CD4-positive, alpha-beta T cell treated with Interleukin-6 for 4 hours (primary cell): ENCODE results near the gene PTPA.
"Not testable (repeated sequence)": the region's sequence is repeated elsewhere in the genome, so short reads cannot be mapped to it uniquely, and the experiment has no call there.

Source experiments
- DNase-seq: peaks from one replicate; pipeline ENCODE4 v3.0.0-alpha.2; 2020; ENCODE audit warnings: mixed read lengths

Gene PTPA

DNA sequence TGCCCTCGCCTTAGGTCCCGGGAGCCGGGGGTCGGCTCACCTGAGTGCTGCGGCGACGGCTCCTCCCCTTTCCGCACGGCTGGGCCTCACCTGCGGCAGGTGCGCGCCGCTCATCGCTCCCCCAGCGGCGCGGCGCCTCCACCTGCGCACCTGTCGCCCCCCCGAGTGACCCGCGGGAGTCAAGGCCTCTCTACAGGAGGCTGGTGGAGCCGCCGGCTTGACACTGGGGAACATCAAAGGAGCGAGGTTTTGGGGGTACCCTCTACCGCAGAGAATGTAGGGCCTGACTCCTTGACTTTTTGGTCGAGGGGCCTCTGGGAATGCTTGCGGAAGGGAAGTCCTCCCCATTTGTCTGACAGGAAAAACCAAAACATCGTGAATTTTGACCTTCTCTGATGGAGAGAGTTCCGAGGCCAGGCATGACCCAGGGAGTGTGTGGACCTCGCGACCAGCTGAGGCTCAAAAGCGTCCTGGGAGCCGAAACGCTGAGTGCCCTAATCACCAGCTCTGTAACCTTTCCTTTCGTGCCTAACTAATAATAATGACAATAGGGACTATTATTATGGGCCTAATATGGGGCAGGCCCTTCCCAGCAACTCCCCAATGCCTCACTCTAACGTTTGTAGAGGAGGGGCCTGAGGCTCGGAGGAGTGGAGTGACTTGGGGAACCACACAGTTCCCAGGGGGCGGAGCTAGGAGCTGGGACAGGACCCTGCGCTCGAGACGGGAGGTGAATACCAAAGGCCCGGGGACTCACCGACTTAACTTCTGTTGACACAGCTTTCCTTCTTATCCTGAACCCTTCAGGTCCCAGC is 67.6 kb downstream of the PTPA start:
- no peak for DNase-seq

- DNase-seq, result no peak
These were observed 70.0 kb downstream of the PTPA start for GRCh38 chr9:129181246-129181645.

- DNase-seq, result no peak
These were observed 70.9 kb downstream of the PTPA start for GRCh38 chr9:129182122-129182521.

DNA sequence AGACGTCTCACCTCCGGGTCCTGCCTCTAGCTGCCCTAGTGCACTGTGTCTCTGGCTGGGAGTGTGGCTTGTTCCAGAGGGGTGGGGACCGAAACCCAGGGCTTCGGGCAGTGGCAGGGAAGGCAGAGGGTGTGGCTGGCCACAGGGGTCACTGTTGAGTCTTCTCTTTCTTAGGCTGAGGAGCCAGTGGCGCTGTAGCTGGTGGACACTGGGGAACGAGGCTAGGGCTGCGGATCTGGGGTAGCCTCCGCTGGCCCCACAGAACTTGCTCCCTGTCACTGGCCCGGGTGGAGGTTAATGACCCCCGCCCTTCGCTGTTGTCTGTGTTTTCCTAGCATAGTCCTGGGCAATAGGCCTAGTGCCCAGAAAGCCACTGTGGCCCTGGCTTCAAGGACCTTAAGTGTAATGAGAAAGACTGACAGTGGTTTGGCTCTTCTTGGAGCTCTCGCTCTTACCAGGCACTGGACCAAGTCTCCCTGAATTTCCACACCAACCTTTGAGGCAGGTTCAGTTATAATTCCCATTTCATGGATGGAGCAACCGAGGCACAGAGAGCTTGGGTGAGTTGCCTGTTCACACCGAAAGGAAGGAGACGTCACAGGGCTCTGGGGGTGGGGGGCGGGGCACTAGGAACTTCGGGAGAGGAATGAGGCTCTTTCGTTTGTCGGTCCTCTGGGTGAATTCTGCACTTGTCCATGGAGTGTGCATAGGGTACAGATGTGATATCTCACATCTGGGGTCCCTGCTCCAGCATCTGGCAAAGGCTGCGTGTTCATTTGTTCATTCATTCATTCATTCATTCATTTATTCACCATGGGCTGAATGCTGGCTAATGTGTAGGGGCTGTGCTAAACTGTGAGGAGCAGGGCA is 71.6 kb downstream of the PTPA start:
- DNase-seq, result no peak

DNA sequence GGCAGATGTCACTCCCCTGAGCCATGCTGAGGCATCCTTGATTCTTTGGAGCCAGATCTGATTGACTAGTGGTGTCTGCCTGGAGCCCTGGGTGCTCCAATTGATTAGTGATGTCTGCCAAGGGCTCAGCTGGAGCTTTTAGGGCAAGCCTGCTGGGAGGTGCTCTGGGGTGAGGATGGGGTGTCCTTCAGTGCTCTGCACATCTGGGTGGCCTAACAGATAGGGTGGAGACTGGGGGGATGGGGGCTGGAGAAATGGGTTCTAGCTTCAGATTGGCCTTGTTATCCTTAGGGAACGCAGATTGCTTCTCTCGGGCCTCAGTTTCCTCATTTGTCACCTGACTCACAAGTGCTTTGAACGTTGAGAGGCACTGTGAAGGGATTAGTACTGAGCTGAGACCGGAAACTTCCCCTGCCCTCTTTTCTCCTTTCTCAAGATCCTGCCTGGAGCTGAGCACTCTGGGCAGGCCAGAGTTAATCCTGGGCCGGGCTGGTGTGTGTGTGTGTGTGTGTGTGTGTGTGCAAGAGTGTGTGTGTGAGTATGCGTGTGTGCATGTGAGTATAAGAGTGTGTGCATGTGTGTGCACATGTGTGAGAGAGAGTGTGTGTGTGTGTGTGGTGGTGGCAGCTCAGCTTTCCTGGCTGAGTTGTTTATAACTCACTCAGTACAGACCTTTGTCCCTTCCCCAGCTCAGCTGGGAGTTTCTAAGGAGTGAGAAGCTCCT is 72.4 kb downstream of the PTPA start:
- DNase-seq, result no peak

GRCh38 chr9:129184219-129184524 is 73.0 kb downstream of the PTPA start:
- no peak for DNase-seq

- DNase-seq, result no peak
These were observed 73.4 kb downstream of the PTPA start for GRCh38 chr9:129184596-129185122.

- no peak for DNase-seq
These were observed 74.2 kb downstream of the PTPA start for GRCh38 chr9:129185402-129185801.

DNA sequence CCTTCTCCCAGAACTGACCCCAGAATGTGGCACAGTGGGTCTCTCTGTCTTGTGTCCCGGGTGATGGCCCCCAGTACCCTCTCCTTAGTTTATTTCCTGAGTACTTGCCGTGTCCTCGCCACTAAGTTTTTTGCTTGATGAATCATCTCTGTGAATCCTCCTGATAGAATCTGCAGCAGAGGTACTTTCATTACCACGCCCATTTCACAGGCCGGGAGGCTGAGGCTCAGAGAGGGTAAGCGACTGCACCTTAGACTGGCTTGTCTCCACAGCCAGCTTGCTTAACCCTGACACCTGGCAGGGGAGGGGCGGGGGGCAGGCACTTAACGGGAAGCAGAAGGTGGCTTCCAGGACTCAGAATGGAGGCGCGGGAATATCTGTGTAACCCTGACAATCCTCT is 74.8 kb downstream of the PTPA start:
- peak; percentile 18 for DNase-seq

DNA sequence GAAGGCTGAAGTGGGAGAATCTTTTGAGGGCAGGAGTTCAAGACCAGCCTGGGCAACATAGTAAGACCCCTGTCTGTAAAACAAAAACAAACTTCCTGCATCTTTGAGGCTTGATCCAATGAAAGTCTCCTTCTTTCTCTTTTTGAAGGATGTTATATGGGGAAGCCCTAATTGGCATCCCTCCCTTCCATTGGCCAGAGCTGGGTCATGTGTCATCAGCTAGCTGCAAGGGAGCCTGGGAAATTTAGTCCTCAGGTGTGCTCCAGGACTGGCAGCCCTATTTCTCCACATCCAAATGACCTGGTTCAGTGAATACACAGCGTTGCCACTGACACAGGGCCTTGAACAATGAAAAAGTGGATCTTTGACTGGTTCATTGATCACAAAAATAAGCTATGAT is 75.8 kb downstream of the PTPA start:
- no peak for DNase-seq

GRCh38 chr9:129189971-129190370 is 78.8 kb downstream of the PTPA start:
- not testable (repeated sequence) for DNase-seq

- no peak for DNase-seq
These were observed 80.0 kb downstream of the PTPA start for GRCh38 chr9:129191234-129191633.

DNA sequence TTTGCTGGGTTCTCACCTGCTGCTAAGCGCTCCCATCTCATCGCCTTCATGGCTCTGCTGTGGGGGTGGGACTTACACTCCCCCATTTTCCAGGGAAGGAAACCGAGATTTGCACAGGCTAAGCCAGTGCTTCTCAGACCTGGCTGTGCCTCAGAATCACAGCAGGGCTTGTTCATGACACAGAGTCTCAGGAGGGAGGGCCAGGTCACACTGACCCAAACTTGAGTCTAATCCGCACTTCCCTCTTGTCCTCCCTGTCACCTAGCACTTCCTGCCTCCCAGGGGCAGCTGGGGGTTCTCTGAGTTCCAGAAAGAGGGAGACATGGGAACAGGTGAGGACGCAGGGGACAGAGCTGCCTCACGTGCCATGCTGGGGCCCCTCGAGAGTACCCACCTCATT is 82.4 kb downstream of the PTPA start:
- DNase-seq, result no peak

DNA sequence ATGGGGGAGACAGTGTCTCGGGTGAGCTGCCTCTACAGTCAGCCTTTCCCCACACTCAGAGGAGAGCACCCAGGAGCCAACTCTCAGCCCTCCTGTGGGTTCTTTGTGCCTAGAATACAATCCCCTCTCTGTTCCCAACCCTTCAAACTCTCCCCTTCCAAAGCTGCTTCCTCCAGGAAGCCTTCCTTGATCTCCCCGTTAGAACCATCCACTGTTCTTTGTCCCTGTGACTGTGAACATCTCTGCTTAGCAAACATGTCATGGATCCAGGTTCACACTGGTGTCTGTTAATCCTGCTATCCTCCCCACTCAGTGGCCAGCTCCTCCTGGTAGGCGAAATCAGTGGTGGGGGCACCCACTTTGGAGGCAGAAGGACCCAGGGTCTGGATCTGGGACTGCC is 83.0 kb downstream of the PTPA start:
- DNase-seq, result no peak

DNA sequence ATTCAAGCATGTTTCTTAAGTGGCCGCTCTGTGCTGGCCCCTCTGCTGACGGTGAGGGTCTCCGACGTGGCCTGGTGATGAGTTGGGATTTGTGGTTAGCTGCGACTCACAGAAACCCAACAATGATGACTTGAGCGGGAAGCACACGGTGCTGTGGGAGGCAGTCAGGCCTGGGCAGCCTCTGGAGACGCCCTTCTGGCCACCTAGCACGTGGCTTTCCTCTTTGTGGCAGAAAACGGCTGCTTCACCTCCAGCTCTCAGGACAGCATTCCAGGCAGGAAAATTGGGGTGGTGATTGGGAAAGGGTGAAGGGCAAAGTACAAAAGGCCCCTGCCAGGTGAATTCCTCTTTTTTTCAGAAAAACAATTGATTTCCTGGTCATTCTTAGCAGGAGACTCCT is 84.4 kb downstream of the PTPA start:
- DNase-seq, result no peak

DNA sequence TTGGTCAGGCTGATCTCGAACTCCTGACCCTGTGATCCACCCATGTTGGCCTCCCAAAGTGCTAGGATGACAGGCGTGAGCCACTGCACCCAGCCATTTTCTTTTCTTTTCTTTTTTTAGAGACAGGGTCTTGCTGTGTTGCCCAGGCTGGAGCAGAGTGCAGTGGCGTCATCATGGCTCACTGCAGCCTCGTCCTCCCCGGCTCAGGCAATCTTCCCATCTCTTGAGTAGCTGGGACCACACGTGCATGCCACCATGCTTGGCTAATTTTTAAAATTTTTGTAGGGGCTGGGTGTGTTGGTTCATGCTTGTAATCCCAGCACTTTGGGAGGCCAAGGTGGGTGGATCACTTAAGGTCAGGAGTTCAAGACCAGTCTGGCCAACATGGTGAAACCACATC is 85.8 kb downstream of the PTPA start:
- not testable (repeated sequence) for DNase-seq

DNA sequence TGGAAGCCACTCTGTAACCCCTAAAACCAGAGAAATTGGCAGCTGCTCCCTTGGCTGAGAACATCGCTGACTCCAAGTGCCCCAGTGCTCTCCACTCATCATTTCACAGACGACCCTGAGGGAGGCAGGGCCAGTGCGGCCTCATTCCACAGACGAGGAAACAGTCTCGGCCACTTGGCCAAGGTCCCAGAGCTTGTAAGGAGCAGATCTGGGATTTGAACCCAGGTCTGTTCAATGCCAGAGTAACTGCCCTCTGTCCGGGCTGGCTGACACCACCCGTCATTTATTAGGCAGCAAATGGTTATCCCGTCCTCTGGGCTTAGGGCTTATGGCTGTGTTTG is 86.7 kb downstream of the PTPA start:
- no peak for DNase-seq
